Mucosa of stomach (tissue), 1 donor: ENCODE results near the gene ST14.

ENCODE experiments used
- H3K27me3 ChIP-seq: one replicate; pipeline ENCODE4 v1.7.0; 2013; ENCODE audit warnings: mild to moderate bottlenecking, low read length; ENCODE audit not compliant: control insufficient read depth, insufficient read depth
- H3K36me3 ChIP-seq: one replicate; pipeline ENCODE4 v1.7.0; 2013; ENCODE audit warnings: low read length; ENCODE audit not compliant: control insufficient read depth, insufficient read depth
- H3K4me1 ChIP-seq: one replicate; pipeline ENCODE4 v1.7.0; 2013; ENCODE audit warnings: mild to moderate bottlenecking, low read length; ENCODE audit not compliant: control insufficient read depth, insufficient read depth
- H3K4me3 ChIP-seq: one replicate; pipeline ENCODE4 v1.7.0; 2013; ENCODE audit warnings: low read length
- H3K9ac ChIP-seq: one replicate; pipeline ENCODE4 v1.7.0; 2013; ENCODE audit warnings: mild to moderate bottlenecking, low read length, moderate library complexity
- H3K9me3 ChIP-seq: one replicate; pipeline ENCODE4 v1.7.0; 2013; ENCODE audit warnings: mild to moderate bottlenecking, low read length, moderate library complexity; ENCODE audit not compliant: control insufficient read depth
- donor health status: Pancreatic carcinoma.

ST14 gene

GRCh38 chr11:130209128-130209932 lies 49.7 kb downstream of the ST14 start:
- no peaks in the 10 kb centered on the region for H3K36me3 ChIP-seq
- no peak overlapping the region for H3K9ac ChIP-seq
- no peaks in the 10 kb centered on the region for H3K9me3 ChIP-seq
- peaks cover 5% of the 10 kb centered on the region for H3K4me1 ChIP-seq
- H3K27me3 ChIP-seq, result no peaks in the 10 kb centered on the region
- no peak overlapping the region for H3K4me3 ChIP-seq

- peaks cover 5% of the 10 kb centered on the region for H3K4me1 ChIP-seq
- H3K36me3 ChIP-seq, result no peaks in the 10 kb centered on the region
- H3K27me3 ChIP-seq, result no peaks in the 10 kb centered on the region
- no peak overlapping the region for H3K9ac ChIP-seq
- no peaks in the 10 kb centered on the region for H3K9me3 ChIP-seq
- H3K4me3 ChIP-seq, result no peak overlapping the region
These were observed 50.6 kb downstream of the ST14 start for GRCh38 chr11:130209954-130210854.

- Histone ChIP-seq H3K4me1 (peaks cover 5% of the 10 kb centered on the region), H3K9ac (no peak overlapping the region), H3K4me3 (no peak overlapping the region), H3K27me3 (no peaks in the 10 kb centered on the region), H3K36me3 (no peaks in the 10 kb centered on the region), H3K9me3 (no peaks in the 10 kb centered on the region)
These were observed 51.6 kb downstream of the ST14 start for GRCh38 chr11:130211144-130211543.

GRCh38 chr11:130211781-130212401 lies 52.3 kb downstream of the ST14 start:
- H3K4me3 ChIP-seq, result no peak overlapping the region
- H3K4me1 ChIP-seq, result peaks cover 5% of the 10 kb centered on the region
- H3K9ac ChIP-seq, result no peak overlapping the region
- no peaks in the 10 kb centered on the region for H3K27me3 ChIP-seq
- H3K36me3 ChIP-seq, result no peaks in the 10 kb centered on the region
- H3K9me3 ChIP-seq, result no peaks in the 10 kb centered on the region

- Histone ChIP-seq H3K27me3 (no peaks in the 10 kb centered on the region), H3K9me3 (no peaks in the 10 kb centered on the region), H3K36me3 (no peaks in the 10 kb centered on the region), H3K4me1 (peaks cover 5% of the 10 kb centered on the region), H3K9ac (no peak overlapping the region), H3K4me3 (no peak overlapping the region)
These were observed 52.9 kb downstream of the ST14 start for GRCh38 chr11:130212431-130212961.

GRCh38 chr11:130213143-130213978 lies 53.8 kb downstream of the ST14 start:
- Histone ChIP-seq H3K27me3 (no peaks in the 10 kb centered on the region), H3K4me3 (no peak overlapping the region), H3K4me1 (peaks cover 5% of the 10 kb centered on the region), H3K36me3 (no peaks in the 10 kb centered on the region), H3K9me3 (no peaks in the 10 kb centered on the region), H3K9ac (no peak overlapping the region)

GRCh38 chr11:130213979-130214281 lies 54.3 kb downstream of the ST14 start:
- Histone ChIP-seq H3K36me3 (no peaks in the 10 kb centered on the region), H3K9me3 (no peaks in the 10 kb centered on the region), H3K27me3 (no peaks in the 10 kb centered on the region), H3K9ac (no peak overlapping the region), H3K4me3 (no peak overlapping the region), H3K4me1 (peaks cover 5% of the 10 kb centered on the region)

GRCh38 chr11:130214861-130215530 lies 55.4 kb downstream of the ST14 start:
- no peak overlapping the region for H3K9ac ChIP-seq
- H3K27me3 ChIP-seq, result no peaks in the 10 kb centered on the region
- peaks cover 5% of the 10 kb centered on the region for H3K4me1 ChIP-seq
- H3K4me3 ChIP-seq, result no peak overlapping the region
- no peaks in the 10 kb centered on the region for H3K9me3 ChIP-seq
- no peaks in the 10 kb centered on the region for H3K36me3 ChIP-seq

GRCh38 chr11:130215531-130216220 lies 56.1 kb downstream of the ST14 start:
- no peak overlapping the region for H3K9ac ChIP-seq
- H3K9me3 ChIP-seq, result no peaks in the 10 kb centered on the region
- H3K27me3 ChIP-seq, result no peaks in the 10 kb centered on the region
- H3K4me1 ChIP-seq, result peaks cover 5% of the 10 kb centered on the region
- no peak overlapping the region for H3K4me3 ChIP-seq
- H3K36me3 ChIP-seq, result no peaks in the 10 kb centered on the region

- Histone ChIP-seq H3K9ac (no peak overlapping the region), H3K27me3 (no peaks in the 10 kb centered on the region)
These were observed 56.6 kb downstream of the ST14 start for GRCh38 chr11:130216221-130216550.

More at GRCh38 chr11:130216221-130216550, 56.6 kb downstream of the ST14 start:
- H3K36me3 ChIP-seq, result no peaks in the 10 kb centered on the region
- H3K4me3 ChIP-seq, result no peak overlapping the region
- peaks cover 5% of the 10 kb centered on the region for H3K4me1 ChIP-seq
- no peaks in the 10 kb centered on the region for H3K9me3 ChIP-seq
